ENCODE data around the gene INPP5B.

Gene INPP5B

GRCh38 chr1:37872692-37873091 lies 74.2 kb downstream of the INPP5B start:
- peaks cover 4% of the 10 kb centered on the region for H3K36me3 ChIP-seq (replicated peaks; ENCODE audit: low read depth, low read length)
- no peak overlapping the region for H3K4me2 ChIP-seq (ENCODE audit: low read length)
- H3K79me2 ChIP-seq (ENCODE audit: low read length) = no peaks in the 10 kb centered on the region
- no peaks in the 10 kb centered on the region for H3K9me3 ChIP-seq (ENCODE audit: insufficient read depth, low read length)
- H4K20me1 ChIP-seq (ENCODE audit: insufficient read depth, low read length) = no peaks in the 10 kb centered on the region
- H3K4me3 ChIP-seq (ENCODE audit: low read length) = no peak overlapping the region
- TF ChIP-seq CTCF (IDR thresholded peaks at IDR 0.05; ENCODE audit: low read depth, low read length) (no peak), EZH2phosphoT487 (IDR thresholded peaks at IDR 0.05; ENCODE audit: low read depth) (no peak)
- peaks cover 4% of the 10 kb centered on the region; the same call in 1 of the 2 replicates for H3K4me1 ChIP-seq (ENCODE audit: low read length)
- H3K27ac ChIP-seq (ENCODE audit: low read length) = no peak overlapping the region
- H3K9ac ChIP-seq (ENCODE audit: low read length) = no peak overlapping the region
- H3K27me3 ChIP-seq (ENCODE audit: low read depth, low read length) = no peaks in the 10 kb centered on the region
- H2AFZ ChIP-seq (ENCODE audit: low read depth, low read length) = no peak overlapping the region

GRCh38 chr1:37868466-37868865 lies 78.4 kb downstream of the INPP5B start:
- TF ChIP-seq CTCF (IDR thresholded peaks at IDR 0.05; ENCODE audit: low read depth, low read length) = no peak
- TF ChIP-seq EZH2phosphoT487 (IDR thresholded peaks at IDR 0.05; ENCODE audit: low read depth) = no peak
- H3K36me3 ChIP-seq (replicated peaks; ENCODE audit: low read depth, low read length) = peaks cover 6% of the 10 kb centered on the region
- H2AFZ ChIP-seq (ENCODE audit: low read depth, low read length) = no peak overlapping the region
- H3K9me3 ChIP-seq (ENCODE audit: insufficient read depth, low read length) = no peaks in the 10 kb centered on the region
- no peaks in the 10 kb centered on the region for H4K20me1 ChIP-seq (ENCODE audit: insufficient read depth, low read length)
- no peak overlapping the region for H3K27ac ChIP-seq (ENCODE audit: low read length)
- H3K4me2 ChIP-seq (ENCODE audit: low read length) = no peak overlapping the region
- H3K79me2 ChIP-seq (ENCODE audit: low read length) = no peaks in the 10 kb centered on the region
- H3K4me3 ChIP-seq (ENCODE audit: low read length) = no peak overlapping the region
- H3K27me3 ChIP-seq (ENCODE audit: low read depth, low read length) = no peaks in the 10 kb centered on the region
- no peak overlapping the region for H3K9ac ChIP-seq (ENCODE audit: low read length)
- no peaks in the 10 kb centered on the region for H3K4me1 ChIP-seq (ENCODE audit: low read length)

- no peak overlapping the region for H3K27ac ChIP-seq (ENCODE audit: low read length)
- no peak overlapping the region for H3K9ac ChIP-seq (ENCODE audit: low read length)
- H3K4me1 ChIP-seq (ENCODE audit: low read length) = no peaks in the 10 kb centered on the region
- H3K4me3 ChIP-seq (ENCODE audit: low read length) = no peak overlapping the region
- no peaks in the 10 kb centered on the region for H3K9me3 ChIP-seq (ENCODE audit: insufficient read depth, low read length)
- no peaks in the 10 kb centered on the region for H4K20me1 ChIP-seq (ENCODE audit: insufficient read depth, low read length)
- H3K79me2 ChIP-seq (ENCODE audit: low read length) = no peaks in the 10 kb centered on the region
- peaks cover 2% of the 10 kb centered on the region for H3K36me3 ChIP-seq (replicated peaks; ENCODE audit: low read depth, low read length)
- no peak overlapping the region for H2AFZ ChIP-seq (ENCODE audit: low read depth, low read length)
- H3K27me3 ChIP-seq (ENCODE audit: low read depth, low read length) = no peaks in the 10 kb centered on the region
- TF ChIP-seq CTCF (IDR thresholded peaks at IDR 0.05; ENCODE audit: low read depth, low read length) = no peak
- TF ChIP-seq EZH2phosphoT487 (IDR thresholded peaks at IDR 0.05; ENCODE audit: low read depth) = no peak
- H3K4me2 ChIP-seq (ENCODE audit: low read length) = no peak overlapping the region
Measured at GRCh38 chr1:37867784-37868183, 79.1 kb downstream of the INPP5B start.

GRCh38 chr1:37866491-37866890 lies 80.4 kb downstream of the INPP5B start:
- Histone ChIP-seq H3K36me3 (replicated peaks; ENCODE audit: low read depth, low read length) (peaks cover 2% of the 10 kb centered on the region), H3K4me3 (ENCODE audit: low read length) (no peak overlapping the region), H3K27me3 (ENCODE audit: low read depth, low read length) (no peaks in the 10 kb centered on the region), H2AFZ (ENCODE audit: low read depth, low read length) (no peak overlapping the region), H3K4me2 (ENCODE audit: low read length) (no peak overlapping the region), H4K20me1 (ENCODE audit: insufficient read depth, low read length) (no peaks in the 10 kb centered on the region), H3K9me3 (ENCODE audit: insufficient read depth, low read length) (no peaks in the 10 kb centered on the region), H3K79me2 (ENCODE audit: low read length) (no peaks in the 10 kb centered on the region), H3K4me1 (ENCODE audit: low read length) (no peaks in the 10 kb centered on the region), H3K9ac (ENCODE audit: low read length) (no peak overlapping the region), H3K27ac (ENCODE audit: low read length) (no peak overlapping the region)
- TF ChIP-seq CTCF (IDR thresholded peaks at IDR 0.05; ENCODE audit: low read depth, low read length) (no peak), EZH2phosphoT487 (IDR thresholded peaks at IDR 0.05; ENCODE audit: low read depth) (no peak)
